ENCODE results near the gene SRD5A1.

DNA sequence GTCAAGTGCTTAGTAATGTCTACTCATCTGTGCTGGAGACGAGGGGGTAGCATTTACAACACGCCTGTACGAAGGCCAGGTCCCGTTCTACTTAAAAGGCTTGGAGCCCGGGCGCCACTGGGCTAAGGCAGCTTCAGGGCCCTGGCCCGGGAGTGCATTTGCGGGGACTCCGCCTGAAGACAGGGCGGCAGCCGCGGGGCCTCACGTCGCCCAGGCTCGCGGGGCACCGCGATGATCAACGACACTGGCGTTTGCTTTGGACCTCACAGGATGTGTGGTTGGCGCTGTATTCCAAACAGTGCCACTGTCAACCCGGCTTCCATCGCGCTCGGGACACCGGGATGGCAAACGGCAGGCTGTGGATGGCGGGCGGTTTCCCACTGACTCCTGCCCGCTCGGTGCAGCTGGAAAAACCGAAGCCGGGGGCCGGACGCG lies 78.9 kb downstream of the SRD5A1 start:
- TF ChIP-seq, protein P1, sequence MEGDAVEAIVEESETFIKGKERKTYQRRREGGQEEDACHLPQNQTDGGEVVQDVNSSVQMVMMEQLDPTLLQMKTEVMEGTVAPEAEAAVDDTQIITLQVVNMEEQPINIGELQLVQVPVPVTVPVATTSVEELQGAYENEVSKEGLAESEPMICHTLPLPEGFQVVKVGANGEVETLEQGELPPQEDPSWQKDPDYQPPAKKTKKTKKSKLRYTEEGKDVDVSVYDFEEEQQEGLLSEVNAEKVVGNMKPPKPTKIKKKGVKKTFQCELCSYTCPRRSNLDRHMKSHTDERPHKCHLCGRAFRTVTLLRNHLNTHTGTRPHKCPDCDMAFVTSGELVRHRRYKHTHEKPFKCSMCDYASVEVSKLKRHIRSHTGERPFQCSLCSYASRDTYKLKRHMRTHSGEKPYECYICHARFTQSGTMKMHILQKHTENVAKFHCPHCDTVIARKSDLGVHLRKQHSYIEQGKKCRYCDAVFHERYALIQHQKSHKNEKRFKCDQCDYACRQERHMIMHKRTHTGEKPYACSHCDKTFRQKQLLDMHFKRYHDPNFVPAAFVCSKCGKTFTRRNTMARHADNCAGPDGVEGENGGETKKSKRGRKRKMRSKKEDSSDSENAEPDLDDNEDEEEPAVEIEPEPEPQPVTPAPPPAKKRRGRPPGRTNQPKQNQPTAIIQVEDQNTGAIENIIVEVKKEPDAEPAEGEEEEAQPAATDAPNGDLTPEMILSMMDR (IDR thresholded peaks at IDR 0.05): peak in 1 of 5 experiments; percentile 10
- no peak for TF ChIP-seq POLR2A (IDR thresholded peaks at IDR 0.05)
